Activated B cell treated with CpG ODN at 0.5 μM for 24 hours (primary cell): Measurements from ENCODE around the gene LMX1A. TPM values are rescaled to one million over a fixed set of nuclear protein-coding genes. Genes with fewer than 3 reads are reported as not detected.

ENCODE experiments used
- ATAC-seq: fragments of 200-7000 bp; cut with Tn5 transposase; one replicate; pipeline ENCODE4 v1.10.0; 2021; ENCODE audit warnings: low read depth, mild to moderate bottlenecking, moderate library complexity
- CTCF ChIA-PET: fragments of 350-600 bp; sonication (Branson Sonifier 250); formaldehyde crosslinking; loops from one replicate; lab custom pipeline; 2021; ENCODE audit warnings: antibody characterized with exemption; lab: Charles Lee
- POLR2A ChIA-PET: fragments of 350-600 bp; sonication (Branson Sonifier 250); formaldehyde crosslinking; loops from one replicate; lab custom pipeline; 2021; ENCODE audit warnings: antibody characterized with exemption; lab: Charles Lee
- DNase-seq: peaks from one replicate; pipeline ENCODE4 v3.0.0; 2022
- H3K27ac Mint-ChIP-seq: one replicate; pipeline ENCODE4 v1.8.0; 2020; ENCODE audit warnings: mixed read lengths
- H3K27me3 Mint-ChIP-seq: one replicate; pipeline ENCODE4 v1.8.0; 2021; ENCODE audit warnings: mixed read lengths
- H3K36me3 Mint-ChIP-seq: one replicate; pipeline ENCODE4 v1.8.0; 2021; ENCODE audit warnings: low read depth, mixed read lengths
- H3K4me1 Mint-ChIP-seq: one replicate; pipeline ENCODE4 v1.8.0; 2021; ENCODE audit warnings: mixed read lengths
- H3K4me3 Mint-ChIP-seq: one replicate; pipeline ENCODE4 v1.8.0; 2020; ENCODE audit warnings: mild to moderate bottlenecking, mixed read lengths
- H3K9me3 Mint-ChIP-seq: one replicate; pipeline ENCODE4 v1.8.0; 2020; ENCODE audit warnings: mixed read lengths
- intact Hi-C: fragments of 100-400 bp; cut with micrococcal nuclease; formaldehyde crosslinking; loops from one replicate; pipeline ENCODE4 v1.15.1; 2024
- total RNA-seq: library from RNA; stranded (reverse); gene quantifications from 2 replicates; pipeline ENCODE4 v1.2.3, GENCODE V29; 2022
- TF ChIP-seq, protein P1 (sequence below): fragments of 200-600 bp; IDR thresholded peaks from one replicate; pipeline ENCODE4 v1.8.0; 2022; ENCODE audit warnings: antibody characterized with exemption, mild to moderate bottlenecking

Gene LMX1A
- total RNA-seq, 1 donor from 2014 or later: not detected

DNA sequence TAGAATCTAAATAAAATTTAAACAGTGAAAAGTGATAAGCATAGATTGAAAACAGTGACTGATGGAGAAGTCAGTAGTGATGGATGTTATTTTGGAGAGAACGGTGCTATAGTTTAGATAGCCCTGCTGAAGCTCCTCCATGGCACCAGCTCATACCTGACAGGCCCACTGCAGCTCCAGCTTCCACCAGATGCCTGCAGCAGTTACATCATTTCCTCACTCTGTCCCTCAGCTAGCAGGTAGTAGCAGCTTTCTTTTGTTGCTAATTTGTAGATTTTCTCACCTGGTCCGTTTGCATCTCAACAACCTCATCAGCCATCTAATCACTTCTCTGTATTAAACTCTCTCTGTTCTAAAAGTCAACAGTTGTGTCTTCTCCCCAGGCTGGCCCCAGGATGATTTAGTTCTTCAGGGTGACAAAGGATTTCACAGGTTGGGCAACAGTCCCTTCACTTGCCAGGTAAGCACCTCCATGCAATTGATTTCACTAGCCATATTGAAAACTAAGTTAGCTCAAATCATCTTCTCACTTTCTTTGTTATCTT lies 128.3 kb downstream of the LMX1A start:
- ATAC-seq (no peak), DNase-seq (no peak)
- ChIA-PET CTCF (no interaction called here), POLR2A (no interaction called here)
- Mint-ChIP-seq H3K9me3 (no peaks in the 10 kb centered on the region), H3K4me1 (no peaks in the 10 kb centered on the region), H3K36me3 (no peaks in the 10 kb centered on the region), H3K27me3 (peaks cover 11% of the 10 kb centered on the region), H3K27ac (no peak overlapping the region), H3K4me3 (no peak overlapping the region)
- intact Hi-C loops: no loop called here
- TF ChIP-seq, protein P1, sequence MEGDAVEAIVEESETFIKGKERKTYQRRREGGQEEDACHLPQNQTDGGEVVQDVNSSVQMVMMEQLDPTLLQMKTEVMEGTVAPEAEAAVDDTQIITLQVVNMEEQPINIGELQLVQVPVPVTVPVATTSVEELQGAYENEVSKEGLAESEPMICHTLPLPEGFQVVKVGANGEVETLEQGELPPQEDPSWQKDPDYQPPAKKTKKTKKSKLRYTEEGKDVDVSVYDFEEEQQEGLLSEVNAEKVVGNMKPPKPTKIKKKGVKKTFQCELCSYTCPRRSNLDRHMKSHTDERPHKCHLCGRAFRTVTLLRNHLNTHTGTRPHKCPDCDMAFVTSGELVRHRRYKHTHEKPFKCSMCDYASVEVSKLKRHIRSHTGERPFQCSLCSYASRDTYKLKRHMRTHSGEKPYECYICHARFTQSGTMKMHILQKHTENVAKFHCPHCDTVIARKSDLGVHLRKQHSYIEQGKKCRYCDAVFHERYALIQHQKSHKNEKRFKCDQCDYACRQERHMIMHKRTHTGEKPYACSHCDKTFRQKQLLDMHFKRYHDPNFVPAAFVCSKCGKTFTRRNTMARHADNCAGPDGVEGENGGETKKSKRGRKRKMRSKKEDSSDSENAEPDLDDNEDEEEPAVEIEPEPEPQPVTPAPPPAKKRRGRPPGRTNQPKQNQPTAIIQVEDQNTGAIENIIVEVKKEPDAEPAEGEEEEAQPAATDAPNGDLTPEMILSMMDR: no peak

GRCh38 chr1:165226326-165226725 lies 130.2 kb downstream of the LMX1A start:
- Mint-ChIP-seq H3K4me3 (no peak overlapping the region), H3K4me1 (no peaks in the 10 kb centered on the region), H3K36me3 (no peaks in the 10 kb centered on the region), H3K27ac (no peak overlapping the region), H3K9me3 (no peaks in the 10 kb centered on the region), H3K27me3 (peaks cover 3% of the 10 kb centered on the region)
- DNase-seq (no peak), ATAC-seq (no peak)
- intact Hi-C loops: no loop called here
- ChIA-PET POLR2A (no interaction called here), CTCF (no interaction called here)
- TF ChIP-seq, protein P1: no peak

- TF ChIP-seq, protein P1: no peak
- no peak overlapping the region for H3K27ac Mint-ChIP-seq
- peaks cover 3% of the 10 kb centered on the region for H3K27me3 Mint-ChIP-seq
- H3K36me3 Mint-ChIP-seq: no peaks in the 10 kb centered on the region
- no peak overlapping the region for H3K4me3 Mint-ChIP-seq
- POLR2A ChIA-PET: no interaction called here
- H3K4me1 Mint-ChIP-seq: no peaks in the 10 kb centered on the region
- intact Hi-C loops: no loop called here
- no peak for ATAC-seq
- H3K9me3 Mint-ChIP-seq: no peaks in the 10 kb centered on the region
- DNase-seq: no peak
- CTCF ChIA-PET: no interaction called here
Observed at GRCh38 chr1:165225650-165226049, 130.9 kb downstream of the LMX1A start.

GRCh38 chr1:165225062-165225461 lies 131.5 kb downstream of the LMX1A start:
- intact Hi-C loops: no loop called here
- H3K4me1 Mint-ChIP-seq: no peaks in the 10 kb centered on the region
- peaks cover 7% of the 10 kb centered on the region for H3K27me3 Mint-ChIP-seq
- CTCF ChIA-PET: no interaction called here
- DNase-seq (no peak), ATAC-seq (no peak)
- H3K9me3 Mint-ChIP-seq: no peaks in the 10 kb centered on the region
- no peak overlapping the region for H3K4me3 Mint-ChIP-seq
- TF ChIP-seq, protein P1: no peak
- POLR2A ChIA-PET: no interaction called here
- H3K36me3 Mint-ChIP-seq: no peaks in the 10 kb centered on the region
- H3K27ac Mint-ChIP-seq: no peak overlapping the region

DNA sequence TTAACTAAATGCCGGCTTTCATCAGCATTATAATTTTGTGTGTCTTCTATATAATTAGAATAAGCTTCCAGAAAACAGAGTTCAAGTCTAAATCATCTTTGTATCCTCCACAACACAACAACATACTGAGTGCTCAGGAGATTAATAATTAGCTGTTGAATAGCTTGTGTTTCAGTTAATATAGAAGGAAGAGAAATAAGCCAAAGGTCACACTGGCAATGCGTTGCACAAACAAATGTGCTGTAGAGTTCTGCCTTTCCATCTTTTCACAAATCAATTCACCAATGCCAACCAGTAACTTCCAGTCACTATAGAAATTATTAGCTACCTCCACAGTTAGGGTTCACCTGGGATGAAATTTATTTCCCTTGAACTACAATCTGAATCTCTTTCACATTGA lies 132.0 kb downstream of the LMX1A start:
- ChIA-PET POLR2A (no interaction called here), CTCF (no interaction called here)
- TF ChIP-seq, protein P1: no peak
- H3K36me3 Mint-ChIP-seq: no peaks in the 10 kb centered on the region
- H3K4me1 Mint-ChIP-seq: no peaks in the 10 kb centered on the region
- H3K27me3 Mint-ChIP-seq: peaks cover 7% of the 10 kb centered on the region
- DNase-seq: no peak
- no peak overlapping the region for H3K4me3 Mint-ChIP-seq
- no peaks in the 10 kb centered on the region for H3K9me3 Mint-ChIP-seq
- ATAC-seq: no peak
- no peak overlapping the region for H3K27ac Mint-ChIP-seq
- intact Hi-C loops: no loop called here
